GM10847 (cell line): Measurements from ENCODE around the gene MFAP5.

Experiments used
- POLR2A ChIP-seq: IDR thresholded peaks from 2 replicates; pipeline ENCODE4 v1.6.1; 2011; ENCODE audit not compliant: insufficient read length; ENCODE audit errors: extremely low read depth

Gene MFAP5

DNA sequence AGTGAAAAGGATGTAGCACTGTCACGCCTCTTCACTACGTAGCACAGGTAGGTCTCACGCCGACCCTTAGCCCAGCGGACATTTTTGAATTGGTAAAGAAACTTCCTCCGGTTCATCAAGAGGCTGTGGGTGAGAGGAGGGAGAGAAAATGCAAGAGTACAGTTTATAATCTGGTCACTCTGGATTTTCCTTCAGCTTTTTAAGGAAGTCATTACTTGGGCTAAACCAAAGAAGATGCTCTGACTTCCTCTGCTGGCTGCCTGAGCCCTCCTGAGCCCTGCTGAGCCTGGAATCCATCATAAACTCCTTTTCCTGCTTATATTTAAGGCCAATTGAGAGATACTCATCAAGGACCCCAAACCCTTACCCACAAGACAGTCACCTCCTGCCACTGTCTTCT is 55.7 kb downstream of the MFAP5 start:
- no peak for TF ChIP-seq POLR2A

GRCh38 chr12:8605057-8605456 is 57.6 kb downstream of the MFAP5 start:
- no peak for TF ChIP-seq POLR2A

GRCh38 chr12:8603856-8604255 is 58.8 kb downstream of the MFAP5 start:
- TF ChIP-seq POLR2A = no peak

DNA sequence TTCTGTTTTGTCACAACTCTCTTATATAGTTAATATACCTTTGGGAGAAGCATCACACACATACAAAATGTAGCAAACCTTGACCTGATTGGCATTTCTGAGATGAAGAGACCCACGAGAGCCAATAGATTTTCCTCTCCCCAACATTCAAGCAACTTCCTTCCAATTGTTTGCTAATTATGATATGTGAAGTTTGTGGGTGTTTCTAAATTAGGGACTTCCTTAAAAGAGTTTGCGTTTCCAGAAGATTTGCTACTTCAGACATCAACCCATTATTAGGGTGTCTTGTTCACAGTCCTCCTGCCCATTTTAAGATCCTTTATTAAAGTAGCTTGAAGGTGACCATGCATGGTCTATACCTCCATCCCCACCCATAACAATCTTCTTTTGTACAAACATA is 59.3 kb downstream of the MFAP5 start:
- TF ChIP-seq POLR2A = no peak

DNA sequence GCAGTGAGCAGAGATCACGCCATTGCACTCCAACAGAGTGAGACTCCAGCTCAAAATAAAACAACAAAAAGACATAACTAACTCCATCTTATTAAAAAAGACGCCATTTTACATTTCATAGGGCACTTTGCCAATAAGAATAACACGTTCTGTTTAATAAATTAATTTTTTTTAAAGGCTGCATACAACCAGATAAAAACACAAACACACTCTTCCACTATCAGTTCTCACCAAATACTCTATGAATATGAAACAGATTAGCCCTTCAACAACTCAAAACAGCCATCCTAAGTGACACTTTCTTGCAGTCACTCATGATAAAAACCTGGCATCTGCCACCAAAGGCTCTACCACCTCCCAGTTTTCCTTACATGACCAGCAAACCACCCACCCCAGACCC is 66.1 kb downstream of the MFAP5 start:
- TF ChIP-seq POLR2A = no peak
